Neural progenitor cell (in vitro differentiated cells): ENCODE measurements around the gene KATNIP.

ENCODE experiments used
- EZH2 ChIP-seq: fragments of 200-600 bp; sonication (generic); IDR thresholded peaks from 2 replicates; pipeline ENCODE4 v1.6.1; 2017; ENCODE audit warnings: antibody characterized with exemption, mild to moderate bottlenecking, moderate library complexity
- EZH2phosphoT487 ChIP-seq: fragments of 200-600 bp; sonication (generic); IDR thresholded peaks from 2 replicates; pipeline ENCODE4 v1.6.1; 2017; ENCODE audit warnings: antibody characterized with exemption
- TF ChIP-seq, protein P1 (sequence below): fragments of 200-600 bp; sonication (generic); IDR thresholded peaks from 2 replicates; pipeline ENCODE4 v1.5.1; 2017; ENCODE audit warnings: antibody characterized with exemption, mild to moderate bottlenecking

DNA sequence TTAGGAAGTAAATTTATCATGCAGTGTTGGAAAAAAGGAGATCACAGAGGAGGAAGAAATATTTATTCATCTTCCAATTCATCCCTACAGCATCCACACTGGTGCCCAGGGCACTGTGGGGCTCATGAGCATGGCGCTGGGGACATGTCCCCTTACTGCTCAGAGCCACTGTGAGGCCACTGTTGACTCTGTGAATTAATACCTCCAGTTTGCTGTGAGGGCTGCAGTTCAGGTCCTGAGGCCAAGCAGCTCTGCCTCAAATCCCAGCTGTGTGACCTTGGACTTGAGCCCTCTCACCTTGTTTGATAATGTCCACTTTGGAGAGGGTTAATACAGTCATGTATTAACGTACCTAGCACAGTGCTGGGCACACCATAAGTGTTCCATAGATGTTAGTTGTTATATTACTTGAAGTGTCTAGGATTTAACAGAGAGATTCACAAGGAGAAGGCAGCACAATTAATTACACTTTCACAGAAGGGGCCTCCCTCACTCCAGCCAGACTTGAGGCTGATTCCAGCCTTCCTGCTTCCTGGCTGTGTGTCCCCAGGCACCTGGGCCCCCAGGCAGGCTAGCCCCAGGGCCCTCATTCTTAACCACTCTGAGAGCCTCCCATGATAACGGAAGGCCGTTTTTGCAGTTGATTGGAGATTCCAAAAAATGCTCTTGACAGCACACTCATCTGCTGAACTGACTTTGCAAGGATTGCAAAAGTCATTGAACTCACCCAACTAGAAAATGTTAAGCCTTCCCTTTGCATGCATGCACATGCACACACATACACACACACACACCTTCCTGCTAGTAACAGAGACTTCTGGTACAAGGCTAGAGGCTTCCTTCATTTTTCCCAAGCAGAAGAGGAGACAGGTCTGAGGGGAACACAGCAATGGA lies 29.4 kb downstream of the KATNIP start:
- TF ChIP-seq, protein P1, sequence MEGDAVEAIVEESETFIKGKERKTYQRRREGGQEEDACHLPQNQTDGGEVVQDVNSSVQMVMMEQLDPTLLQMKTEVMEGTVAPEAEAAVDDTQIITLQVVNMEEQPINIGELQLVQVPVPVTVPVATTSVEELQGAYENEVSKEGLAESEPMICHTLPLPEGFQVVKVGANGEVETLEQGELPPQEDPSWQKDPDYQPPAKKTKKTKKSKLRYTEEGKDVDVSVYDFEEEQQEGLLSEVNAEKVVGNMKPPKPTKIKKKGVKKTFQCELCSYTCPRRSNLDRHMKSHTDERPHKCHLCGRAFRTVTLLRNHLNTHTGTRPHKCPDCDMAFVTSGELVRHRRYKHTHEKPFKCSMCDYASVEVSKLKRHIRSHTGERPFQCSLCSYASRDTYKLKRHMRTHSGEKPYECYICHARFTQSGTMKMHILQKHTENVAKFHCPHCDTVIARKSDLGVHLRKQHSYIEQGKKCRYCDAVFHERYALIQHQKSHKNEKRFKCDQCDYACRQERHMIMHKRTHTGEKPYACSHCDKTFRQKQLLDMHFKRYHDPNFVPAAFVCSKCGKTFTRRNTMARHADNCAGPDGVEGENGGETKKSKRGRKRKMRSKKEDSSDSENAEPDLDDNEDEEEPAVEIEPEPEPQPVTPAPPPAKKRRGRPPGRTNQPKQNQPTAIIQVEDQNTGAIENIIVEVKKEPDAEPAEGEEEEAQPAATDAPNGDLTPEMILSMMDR, result no peak
- no peak for TF ChIP-seq EZH2phosphoT487
- TF ChIP-seq EZH2, result no peak
